Kidney (tissue), 14 donors: ENCODE data around the gene GRIN2A. TPM values are rescaled to one million over a fixed set of nuclear protein-coding genes. Genes with fewer than 3 reads are reported as not detected.

Source experiments
- DNase-seq, 5 donors: peaks; one replicate each; pipeline ENCODE4 v3.0.0-alpha.2; 2013 to 2020
- FAIRE-seq: peaks from 2 replicates; lab custom pipeline; 2012; peaks lifted over from hg19 to GRCh38; lab: Jason Lieb, UNC
- H3K27ac ChIP-seq, 2 donors: one replicate each; pipeline ENCODE4 v1.7.0; 2013; ENCODE audit warnings: low read depth in 2 of 2, low read length in 2 of 2, inconsistent platforms in 1 of 2
- H3K27me3 ChIP-seq: one replicate; pipeline ENCODE4 v1.7.1; 2013; ENCODE audit warnings: low read length, inconsistent platforms; ENCODE audit not compliant: control insufficient read depth, insufficient read depth
- H3K36me3 ChIP-seq, 3 donors: one replicate each; pipeline versions ENCODE4 v1.7.0 to v1.7.1; 2013; ENCODE audit warnings: low read length in 3 of 3, control low read depth in 1 of 3, inconsistent platforms in 1 of 3; ENCODE audit not compliant: insufficient read depth in 3 of 3, control insufficient read depth in 2 of 3
- H3K4me1 ChIP-seq, 3 donors: one replicate each; pipeline versions ENCODE4 v1.7.0 to v1.7.1; 2013; ENCODE audit warnings: low read length in 3 of 3, inconsistent platforms in 1 of 3, low read depth in 1 of 3; ENCODE audit not compliant: control insufficient read depth in 2 of 3, insufficient read depth in 2 of 3
- H3K4me3 ChIP-seq, 3 donors: one replicate each; pipeline versions ENCODE4 v1.7.0 to v1.8.1; 2013; ENCODE audit warnings: low read length in 3 of 3, control low read depth in 1 of 3, inconsistent platforms in 1 of 3
- H3K9ac ChIP-seq, 3 donors: one replicate each; pipeline versions ENCODE4 v1.7.0 to v1.7.1; 2013; ENCODE audit warnings: low read length in 3 of 3, control low read depth in 1 of 3, inconsistent platforms in 1 of 3
- H3K9me3 ChIP-seq, 3 donors: one replicate each; pipeline versions ENCODE4 v1.7.0 to v1.7.1; 2013; ENCODE audit warnings: low read length in 3 of 3, control low read depth in 1 of 3, inconsistent platforms in 1 of 3; ENCODE audit not compliant: control insufficient read depth in 2 of 3, insufficient read depth in 1 of 3
- CTCF ChIP-seq: IDR thresholded peaks from 3 replicates; pipeline ENCODE4 v1.5.1; 2012; ENCODE audit warnings: mild to moderate bottlenecking, moderate library complexity, borderline replicate concordance; ENCODE audit not compliant: insufficient read depth; ENCODE audit errors: extremely low read depth
- intact Hi-C: fragments of 100-400 bp; cut with DNase I; formaldehyde crosslinking; loops from one replicate; pipeline ENCODE4 v1.11.1; 2022
- polyA plus RNA-seq: library from polyadenylated mRNA; stranded (reverse); fragments of 350-450 nt; fragmentation: Illumina TruSeq; extraction: RNeasy Lipid Tissue Mini Kit (QIAGEN cat#74804); gene quantifications from one replicate; pipeline ENCODE4 v1.2.3, GENCODE V29; 2014; ENCODE audit warnings: low read depth, low replicate concordance; ENCODE audit not compliant: insufficient read depth
- total RNA-seq: library from RNA; stranded (reverse); fragmentation: NEBNext Ultra II Directional; extraction: Animal tissue kit (Norgen Biotek cat#: 25700); gene quantifications from one replicate; pipeline ENCODE4 v1.2.1, GENCODE V29; 2021
- donor health status: control.
- donor health status: control.
- donor health status: control.
- donor health status: control.
- donor health status: control.
- donor health status: DM: yes; HTN: yes; CAD: no.
- donor health status: Normal renal cell carcinoma (clear cell type).

The GRIN2A gene
- total and polyA plus RNA-seq, 2 donors from 2014 or later = 0.28 to 6.5 TPM

- H3K36me3 ChIP-seq = no peaks in the 10 kb centered on the region
- H3K9me3 ChIP-seq = no peaks in the 10 kb centered on the region
- TF ChIP-seq CTCF = no peak
- no peaks in the 10 kb centered on the region for H3K4me1 ChIP-seq
- no peak overlapping the region for H3K27ac ChIP-seq
- DNase-seq (no peak), FAIRE-seq (no peak)
- no peak overlapping the region for H3K4me3 ChIP-seq
- H3K27me3 ChIP-seq = no peaks in the 10 kb centered on the region
- H3K9ac ChIP-seq = no peak overlapping the region
- intact Hi-C loops = no loop called here
Measured at GRCh38 chr16:9929313-9929712, 252.9 kb downstream of the GRIN2A start.

DNA sequence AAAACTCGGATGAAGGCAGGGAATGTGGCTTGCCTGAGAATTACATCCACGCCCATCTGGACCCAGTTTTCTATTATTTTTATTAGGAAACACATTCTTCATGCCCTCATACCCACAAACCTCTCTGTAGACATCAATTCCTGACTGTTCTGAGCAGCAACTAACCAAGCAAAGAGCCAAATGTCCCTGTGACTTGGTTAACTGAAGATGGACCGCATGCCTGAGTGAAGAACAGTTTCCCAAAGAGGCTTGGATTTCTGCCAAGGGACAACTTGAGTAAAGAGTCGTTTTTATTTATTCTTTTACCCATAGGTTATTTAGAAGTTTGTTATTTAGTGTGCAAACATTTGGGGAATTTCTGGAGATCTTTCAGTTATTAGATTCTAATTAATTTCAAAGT lies 259.8 kb downstream of the GRIN2A start:
- Histone ChIP-seq H3K9ac (no peak overlapping the region), H3K9me3 (no peaks in the 10 kb centered on the region), H3K36me3 (no peaks in the 10 kb centered on the region), H3K4me3 (no peak overlapping the region), H3K4me1 (no peaks in the 10 kb centered on the region), H3K27me3 (no peaks in the 10 kb centered on the region), H3K27ac (no peak overlapping the region)
- TF ChIP-seq CTCF = no peak
- intact Hi-C loops = no loop called here
- peak in 2 of 5 donors; percentile 35 to 61 for DNase-seq
- no peak for FAIRE-seq

- no peak for FAIRE-seq
- intact Hi-C loops = no loop called here
Measured at GRCh38 chr16:9921997-9922396, 260.2 kb downstream of the GRIN2A start.

More at GRCh38 chr16:9921997-9922396, 260.2 kb downstream of the GRIN2A start:
- no peaks in the 10 kb centered on the region for H3K36me3 ChIP-seq
- no peak overlapping the region for H3K9ac ChIP-seq
- no peaks in the 10 kb centered on the region for H3K27me3 ChIP-seq
- no peak for TF ChIP-seq CTCF
- DNase-seq = no peak
- H3K27ac ChIP-seq = no peak overlapping the region
- H3K9me3 ChIP-seq = no peaks in the 10 kb centered on the region
- H3K4me1 ChIP-seq = no peaks in the 10 kb centered on the region
- no peak overlapping the region for H3K4me3 ChIP-seq
